HG03439 (cell line): ENCODE data around the gene PTGES3L.
A peak's percentile ranks its signal among the peaks of the same experiment; 100 is the strongest.
"Not testable (repeated sequence)": the region's sequence is repeated elsewhere in the genome, so short reads cannot be mapped to it uniquely, and the experiment has no call there.

ENCODE experiments used
- ATAC-seq: cut with Tn5 transposase; IDR thresholded peaks from one replicate; pipeline ENCODE4 v1.9.1; 2021; ENCODE audit warnings: mild to moderate bottlenecking, moderate library complexity; ENCODE audit not compliant: unreplicated experiment

PTGES3L gene

GRCh38 chr17:42985225-42985624 is 5.3 kb upstream of the PTGES3L start:
- ATAC-seq = no peak

DNA sequence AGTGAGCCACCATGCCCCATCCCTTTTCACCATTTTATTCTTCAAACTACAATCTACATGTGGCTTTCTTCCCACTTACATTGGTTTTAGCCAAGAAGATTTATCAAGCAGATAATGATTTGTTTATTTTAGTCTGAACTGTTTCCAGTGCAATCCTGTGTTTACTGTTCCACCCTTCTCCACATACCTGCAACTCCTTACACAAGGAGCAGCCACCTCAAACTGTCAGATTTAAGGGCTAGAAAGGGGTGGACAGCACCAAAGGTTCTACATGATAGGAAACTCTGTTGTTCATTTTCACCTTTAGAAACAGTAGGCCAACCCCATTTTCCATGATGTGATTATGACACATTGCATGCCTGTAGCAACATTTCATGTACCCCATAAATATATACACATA is 2.4 kb upstream of the PTGES3L start:
- no peak for ATAC-seq

DNA sequence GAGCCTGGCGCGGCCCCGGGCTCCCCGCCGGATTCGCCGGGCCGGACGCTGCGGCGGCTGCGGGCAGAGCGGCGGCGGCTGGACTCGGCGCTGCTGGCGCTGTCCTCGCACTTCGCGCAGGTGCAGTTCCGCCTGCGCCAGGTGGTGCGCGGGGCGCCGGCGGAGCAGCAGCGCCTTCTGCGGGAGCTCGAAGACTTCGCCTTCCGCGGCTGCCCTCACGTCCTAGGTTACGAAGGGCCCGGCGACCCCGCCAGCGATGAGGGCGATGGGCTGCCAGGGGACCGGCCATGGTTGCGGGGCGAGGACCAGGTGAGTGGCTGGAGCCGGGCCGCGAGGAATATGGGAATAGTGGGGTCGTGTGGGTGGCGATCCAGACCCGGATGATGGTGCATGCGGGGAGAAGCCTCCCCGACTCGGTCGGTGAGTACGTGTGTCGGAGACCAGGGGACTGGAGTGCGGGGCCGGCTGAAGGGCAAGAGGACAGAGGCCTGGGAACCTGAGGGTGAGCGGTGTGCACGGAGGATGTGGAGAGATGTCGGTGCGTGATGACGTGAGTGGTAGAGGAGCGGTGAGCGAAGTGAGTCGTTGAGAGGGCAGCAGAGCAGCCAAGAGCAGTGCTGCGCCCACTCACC is 1.0 kb upstream of the PTGES3L start:
- ATAC-seq = peak; percentile 40

- peak; percentile 73 for ATAC-seq
These were observed 440 bp upstream of the PTGES3L start, which contains the start of gene RUNDC1 for GRCh38 chr17:42980274-42980765. TSS of gene RUNDC1 (plus strand) at chr17:42980565. CDS start at chr17:42980577, 12 bp downstream.

GRCh38 chr17:42975701-42976100 is 4.2 kb downstream of the PTGES3L start:
- ATAC-seq = not testable (repeated sequence)

- ATAC-seq = no peak
These were observed 4.6 kb downstream of the PTGES3L start for GRCh38 chr17:42975265-42975664.

DNA sequence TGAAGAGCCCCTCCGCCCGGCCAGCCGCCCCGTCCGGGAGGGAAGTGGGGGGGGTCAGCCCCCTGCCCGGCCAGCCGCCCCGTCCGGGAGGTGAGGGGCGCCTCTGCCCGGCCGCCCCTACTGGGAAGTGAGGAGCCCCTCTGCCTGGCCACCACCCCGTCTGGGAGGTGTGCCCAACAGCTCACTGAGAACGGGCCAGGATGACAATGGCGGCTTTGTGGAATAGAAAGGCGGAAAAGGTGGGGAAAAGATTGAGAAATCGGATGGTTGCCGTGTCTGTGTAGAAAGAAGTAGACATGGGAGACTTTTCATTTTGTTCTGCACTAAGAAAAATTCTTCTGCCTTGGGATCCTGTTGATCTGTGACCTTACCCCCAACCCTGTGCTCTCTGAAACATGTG is 6.6 kb downstream of the PTGES3L start:
- ATAC-seq = not testable (repeated sequence)

GRCh38 chr17:42971589-42971988 is 8.3 kb downstream of the PTGES3L start:
- no peak for ATAC-seq

GRCh38 chr17:42969001-42969581 is 10.8 kb downstream of the PTGES3L start:
- no peak for ATAC-seq

DNA sequence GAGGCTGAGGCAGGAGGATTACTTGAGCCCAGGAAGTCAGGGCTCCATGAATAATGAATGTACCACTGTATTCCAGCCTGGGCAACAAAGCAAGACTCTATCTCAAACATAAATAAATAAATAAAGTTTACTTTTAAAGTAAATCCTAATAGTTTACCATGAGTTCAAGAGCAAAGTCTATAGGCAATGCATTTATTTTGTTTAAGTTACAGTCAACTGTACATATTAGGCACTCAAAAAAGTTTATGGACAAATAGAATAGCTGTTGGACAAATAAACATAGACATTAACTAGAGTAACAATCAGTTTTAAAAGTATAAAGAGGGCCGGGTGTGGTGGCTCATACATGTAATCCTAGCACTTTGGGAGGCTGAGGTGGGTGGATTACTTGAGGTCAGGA is 12.0 kb downstream of the PTGES3L start:
- no peak for ATAC-seq

DNA sequence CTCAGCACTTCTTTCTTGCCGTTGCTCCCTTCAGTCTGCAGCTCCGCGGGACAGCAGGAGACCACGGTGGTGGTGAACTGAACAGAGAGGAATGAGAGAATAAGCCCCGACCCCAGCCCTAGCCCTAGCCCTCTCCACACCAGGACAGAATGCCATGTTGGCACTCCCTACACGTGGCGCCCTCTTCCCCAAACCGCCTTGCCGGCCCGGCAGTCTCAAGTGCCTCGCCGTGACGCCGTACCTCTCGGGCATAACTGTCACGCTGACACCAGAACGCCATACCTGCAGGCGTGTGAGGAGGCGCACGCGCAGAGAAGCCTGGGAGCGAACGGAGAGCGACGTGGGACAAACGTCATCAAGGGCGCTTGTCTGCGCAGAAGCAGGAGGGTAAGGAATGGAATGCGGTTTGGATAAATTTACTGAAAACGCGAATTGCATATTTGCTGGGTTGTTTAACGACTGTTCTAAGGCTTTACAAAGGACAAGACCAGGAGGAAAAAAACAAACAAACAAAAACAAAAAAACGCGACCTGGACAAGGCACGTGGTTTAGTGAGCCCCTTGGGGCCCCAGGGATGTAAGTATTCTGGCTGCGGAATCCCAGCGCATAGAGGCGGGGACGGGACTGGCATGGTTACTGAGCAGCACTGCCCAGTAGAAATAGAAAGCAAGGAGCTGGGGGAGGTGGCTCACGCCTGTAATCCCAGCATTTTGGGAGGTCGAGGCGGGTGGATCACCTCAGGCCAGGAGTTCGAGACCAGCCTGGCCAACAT is 15.5 kb downstream of the PTGES3L start, which contains the start of gene AARSD1:
TSS of gene AARSD1 (minus strand) at position 294 of the 772 bp plus-strand sequence. CDS start at position 280, 14 bp downstream.
- peak; percentile 87 for ATAC-seq

- no peak for ATAC-seq
These were observed 26.2 kb downstream of the PTGES3L start for GRCh38 chr17:42953669-42954068.

DNA sequence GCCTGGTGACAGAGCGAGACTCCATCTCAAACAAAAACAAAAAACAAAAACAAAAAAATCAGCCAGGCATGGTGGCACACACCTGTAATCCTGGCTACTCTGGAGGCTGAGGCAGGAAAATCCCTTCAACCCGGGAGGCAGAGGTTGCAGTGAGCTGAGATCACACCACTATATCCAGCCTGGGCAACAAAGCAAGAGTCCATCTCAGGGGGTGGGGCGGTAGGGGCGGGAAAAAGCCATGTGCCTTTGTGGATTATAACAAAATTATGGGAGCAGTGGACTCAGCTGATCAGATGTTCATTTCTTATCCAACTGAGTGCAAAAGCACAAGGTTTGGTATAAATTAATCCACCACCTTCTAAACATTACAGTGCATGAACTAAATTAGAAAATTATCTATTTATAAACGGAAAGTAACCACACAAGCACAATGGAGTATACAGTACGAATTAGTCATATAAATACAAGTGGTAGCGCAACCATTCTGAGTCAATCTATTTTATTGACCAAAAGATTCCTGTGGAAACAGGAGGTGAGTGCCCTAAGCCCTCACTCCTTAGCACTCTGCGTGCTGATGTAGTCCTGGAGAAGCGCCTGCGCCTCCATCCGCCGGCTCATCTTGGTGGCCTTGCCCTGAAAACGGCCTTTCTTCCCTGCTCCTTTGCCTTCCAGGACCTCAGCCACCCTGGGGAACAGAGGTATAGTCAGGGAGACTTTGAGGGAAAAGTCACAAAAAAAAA is 29.7 kb downstream of the PTGES3L start:
- ATAC-seq = no peak

- ATAC-seq = no peak
These were observed 33.1 kb downstream of the PTGES3L start for GRCh38 chr17:42946812-42947211.

GRCh38 chr17:42944211-42944610 is 35.7 kb downstream of the PTGES3L start:
- ATAC-seq = no peak

DNA sequence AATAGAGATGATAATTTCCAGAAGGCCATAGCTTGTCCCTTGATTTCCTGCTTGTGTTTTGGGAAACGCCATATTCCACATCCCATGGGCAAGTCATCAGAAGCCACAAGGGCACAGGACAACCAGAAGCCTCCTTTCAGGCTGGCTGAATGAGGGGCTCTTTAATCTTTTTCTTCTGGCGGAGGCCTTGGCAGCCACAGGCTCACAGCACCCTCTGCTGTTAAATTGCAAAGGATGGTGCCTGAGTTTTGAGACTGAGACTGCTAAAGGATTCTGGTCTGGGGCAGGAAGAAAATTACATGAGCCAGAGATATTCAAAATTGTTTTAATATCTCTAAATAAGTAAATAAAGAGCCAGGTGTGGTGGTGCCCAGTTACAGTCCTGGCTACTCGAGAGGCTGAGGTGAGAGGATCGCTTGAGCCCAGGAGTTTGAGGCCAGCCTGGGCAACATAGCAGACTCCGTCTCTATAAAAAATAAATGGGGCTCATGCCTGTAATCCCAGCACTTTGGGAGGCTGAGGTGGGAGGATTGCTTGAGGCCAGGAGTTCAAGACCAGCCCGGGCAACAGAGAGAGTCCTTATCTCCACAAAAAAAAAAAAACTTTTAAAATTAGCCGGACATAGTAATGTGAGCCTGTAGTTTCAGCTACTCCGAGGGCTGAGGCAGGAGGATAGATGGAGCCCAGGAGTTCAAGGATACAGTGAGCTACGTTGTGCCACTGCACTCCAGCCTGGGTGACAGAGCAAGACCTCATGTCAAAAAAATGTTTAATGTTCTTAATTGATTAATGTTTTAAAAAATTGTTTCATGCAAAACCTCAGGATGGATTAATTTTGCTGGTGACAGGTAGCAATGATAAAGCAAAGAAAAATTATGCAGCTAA is 41.9 kb downstream of the PTGES3L start:
- ATAC-seq = no peak

- no peak for ATAC-seq
These were observed 50.4 kb downstream of the PTGES3L start for GRCh38 chr17:42929497-42929844.

GRCh38 chr17:42928714-42929496 is 51.0 kb downstream of the PTGES3L start:
- peak; percentile 55 for ATAC-seq

GRCh38 chr17:42924891-42925290 is 55.0 kb downstream of the PTGES3L start:
- ATAC-seq = no peak
